Thymus (tissue), 11 donors: Measurements from ENCODE around the gene CCHCR1. TPM values are rescaled to one million over a fixed set of nuclear protein-coding genes. Genes with fewer than 3 reads are reported as not detected.
"Not testable (repeated sequence)": the region's sequence is repeated elsewhere in the genome, so short reads cannot be mapped to it uniquely, and the experiment has no call there.

Experiments
- DNase-seq, 9 donors: peaks; one replicate each; pipeline ENCODE4 v3.0.0-alpha.2; 2013; ENCODE audit warnings: low spot score in 9 of 9, low read depth in 6 of 9, missing footprints in 1 of 9
- H3K27ac ChIP-seq, 2 donors: one replicate each; pipeline ENCODE4 v1.5.1; 2013; ENCODE audit warnings: control low read depth in 1 of 2, low read depth in 1 of 2, low read length in 1 of 2, mild to moderate bottlenecking in 1 of 2, moderate library complexity in 1 of 2
- H3K27me3 ChIP-seq, 2 donors: one replicate each; pipeline ENCODE4 v1.5.1; 2013; ENCODE audit warnings: low read length in 1 of 2; ENCODE audit not compliant: control insufficient read depth in 2 of 2, insufficient read depth in 1 of 2
- H3K36me3 ChIP-seq, 2 donors: one replicate each; pipeline ENCODE4 v1.5.1; 2013; ENCODE audit warnings: low read length in 1 of 2, mild to moderate bottlenecking in 1 of 2, moderate library complexity in 1 of 2; ENCODE audit not compliant: control insufficient read depth in 2 of 2, insufficient read depth in 2 of 2
- H3K4me1 ChIP-seq, 2 donors: one replicate each; pipeline ENCODE4 v1.5.1; 2013; ENCODE audit warnings: low read length in 2 of 2; ENCODE audit not compliant: control insufficient read depth in 2 of 2, insufficient read depth in 2 of 2
- H3K4me3 ChIP-seq, 2 donors: one replicate each; pipeline ENCODE4 v1.5.1; 2013; ENCODE audit warnings: low read length in 2 of 2, control low read depth in 1 of 2, mild to moderate bottlenecking in 1 of 2
- H3K9me3 ChIP-seq, 2 donors: one replicate each; pipeline ENCODE4 v1.5.1; 2013; ENCODE audit warnings: low read length in 1 of 2, mild to moderate bottlenecking in 1 of 2; ENCODE audit not compliant: control insufficient read depth in 2 of 2, insufficient read depth in 1 of 2
- WGBS: extraction: QIAGEN DNeasy Blood & Tissue Kit; methylation state at CpG from one replicate; pipeline ENCODE4 v1.1.7; 2013; 5-methylcytosine and 5-hydroxymethylcytosine counted together
- polyA plus RNA-seq: library from polyadenylated mRNA; stranded (reverse); fragments of 200-250 nt; gene quantifications from one replicate; pipeline ENCODE4 v1.2.3, GENCODE V29; 2013
- total RNA-seq: library from RNA; stranded (reverse); fragments of 120-200 nt; gene quantifications from one replicate; pipeline ENCODE4 v1.2.4, GENCODE V29; 2013
- donor health status: healthy.

The CCHCR1 gene
- total and polyA plus RNA-seq, 2 donors, result 14.2 to 24.5 TPM

DNA sequence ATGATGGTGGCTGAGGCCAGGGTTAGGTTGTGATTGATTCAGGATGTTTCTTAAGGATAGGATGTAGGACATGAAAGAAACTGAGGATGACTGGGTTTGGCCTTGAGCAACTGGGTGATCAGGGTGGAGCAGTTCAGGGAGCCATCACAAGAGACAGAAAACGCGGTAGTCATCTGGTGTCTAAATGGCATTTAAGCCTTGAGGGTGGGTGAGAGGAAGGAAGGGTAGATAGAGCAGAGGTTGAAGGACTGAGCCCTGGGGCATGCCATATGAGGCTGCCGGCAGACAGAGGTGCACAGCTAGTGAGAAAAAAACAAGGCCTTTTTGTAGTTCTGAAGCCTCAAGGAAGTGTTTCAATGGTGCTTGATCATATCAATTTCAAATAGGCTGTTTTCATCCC, 11.0 kb upstream of the CCHCR1 start:
- H3K4me1 ChIP-seq, result no peaks in the 10 kb centered on the region
- no peak overlapping the region for H3K27ac ChIP-seq
- peaks cover 0 to 11% of the 10 kb centered on the region in 2 donors for H3K36me3 ChIP-seq
- DNase-seq, result no peak
- WGBS, result over 99% methylated on average over 3 of the region's 3 CpGs
- H3K27me3 ChIP-seq, result no peaks in the 10 kb centered on the region
- H3K4me3 ChIP-seq, result no peak overlapping the region
- H3K9me3 ChIP-seq, result no peaks in the 10 kb centered on the region

DNA sequence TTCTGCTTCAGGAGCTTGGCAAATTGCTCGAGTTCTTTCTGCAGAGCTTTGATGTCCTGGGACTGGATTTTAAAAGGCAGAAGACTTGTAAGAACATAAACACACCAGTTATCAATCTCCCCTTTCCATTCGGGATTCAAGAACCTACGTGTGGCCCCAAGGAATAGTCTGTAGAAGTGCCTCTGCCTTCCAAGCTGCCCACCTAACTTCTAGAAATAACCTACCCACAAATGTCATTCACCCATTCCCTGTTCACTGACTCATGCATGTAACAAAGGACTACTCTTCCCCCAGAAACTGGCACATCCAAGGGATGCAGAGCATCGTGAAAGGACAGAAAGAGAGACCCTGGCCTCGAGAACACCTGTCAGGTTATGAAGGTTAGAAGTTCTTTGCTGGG, 8.4 kb upstream of the CCHCR1 start:
- peaks cover 16 to 35% of the 10 kb centered on the region in 2 donors for H3K36me3 ChIP-seq

DNA sequence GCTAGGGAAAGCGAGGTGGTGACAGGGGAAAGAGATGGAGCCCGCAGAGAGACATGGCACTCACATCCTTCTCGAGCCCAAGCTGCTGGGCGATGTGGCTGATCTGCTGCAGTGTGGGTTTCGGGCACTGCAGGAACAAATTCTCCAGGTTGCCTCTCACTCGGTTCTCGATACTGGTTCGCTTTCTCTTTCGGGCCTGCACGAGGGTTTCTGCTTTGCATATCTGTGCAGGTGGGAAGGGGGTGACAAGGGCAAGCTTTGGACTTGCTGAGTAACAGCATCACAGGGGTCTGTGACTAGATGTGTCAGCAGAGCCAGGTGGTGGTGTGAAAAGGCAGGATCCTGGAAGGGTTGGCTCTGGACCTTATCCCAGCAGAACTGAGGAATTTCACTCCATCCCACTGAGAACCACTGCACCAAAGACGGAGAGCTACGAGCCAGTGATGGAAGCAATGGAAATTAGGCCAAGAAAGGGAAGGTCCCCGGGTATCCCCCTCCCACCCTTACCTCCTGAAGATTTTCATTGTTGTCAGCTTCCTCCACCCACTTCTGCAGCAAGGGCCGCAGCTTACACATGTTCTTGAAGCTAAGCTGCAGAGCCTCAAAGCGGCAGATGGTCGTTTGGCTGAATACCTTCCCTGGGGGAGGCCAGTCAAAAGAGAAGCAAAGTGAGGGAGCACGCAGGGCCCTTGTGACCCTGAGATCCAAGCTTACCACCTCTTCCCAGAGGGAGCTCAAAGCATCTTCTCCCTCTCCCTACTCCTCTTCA, 7.6 kb upstream of the CCHCR1 start:
- not testable (repeated sequence) for H3K9me3 ChIP-seq, H3K27ac ChIP-seq, H3K4me3 ChIP-seq, DNase-seq, H3K4me1 ChIP-seq, H3K27me3 ChIP-seq
- H3K36me3 ChIP-seq, result peaks cover 16 to 36% of the 10 kb centered on the region in 2 donors
- 96% methylated on average over 17 of the region's 17 CpGs for WGBS

More for the DNA sequence above, 8.4 kb upstream of the CCHCR1 start:
- WGBS, result 77% methylated on average over 5 of the region's 5 CpGs
- Histone ChIP-seq H3K4me1 (no peaks in the 10 kb centered on the region), H3K4me3 (no peak overlapping the region), H3K27ac (no peak overlapping the region), H3K27me3 (no peaks in the 10 kb centered on the region), H3K9me3 (no peaks in the 10 kb centered on the region)
- no peak for DNase-seq

DNA sequence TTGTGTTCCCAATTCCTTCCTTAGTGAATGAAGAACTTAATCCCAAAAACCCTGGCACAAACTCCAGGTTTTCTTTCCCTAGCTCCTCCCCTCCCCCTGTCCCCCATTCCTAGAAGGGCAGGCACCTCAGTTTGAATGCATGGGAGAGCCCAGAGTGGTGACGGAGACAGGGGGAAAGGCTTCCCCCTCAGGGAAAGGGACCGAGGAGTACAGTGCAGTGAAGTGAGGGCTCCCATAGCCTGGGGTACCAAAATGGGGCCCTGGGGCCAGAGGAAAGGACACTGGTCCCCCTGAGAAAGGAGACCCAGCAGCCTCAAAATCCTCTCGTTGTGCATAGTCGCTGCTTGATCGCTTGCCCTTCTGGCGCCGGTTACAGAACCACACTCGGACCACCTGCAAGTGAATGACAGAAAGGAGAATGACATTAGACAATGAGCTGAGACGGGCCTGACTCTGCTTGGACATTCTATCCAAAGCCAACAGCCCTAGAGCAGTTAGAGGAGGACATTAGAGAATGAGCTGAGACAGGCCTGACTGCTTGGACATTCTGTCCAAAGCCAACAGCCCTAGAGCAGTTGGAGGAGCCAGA, 7.0 kb upstream of the CCHCR1 start:
- DNase-seq, H3K4me3 ChIP-seq, H3K4me1 ChIP-seq, H3K9me3 ChIP-seq, H3K27ac ChIP-seq, H3K27me3 ChIP-seq: not testable (repeated sequence)
- 96% methylated on average over 7 of the region's 9 CpGs for WGBS
- H3K36me3 ChIP-seq, result peaks cover 16 to 36% of the 10 kb centered on the region in 2 donors

DNA sequence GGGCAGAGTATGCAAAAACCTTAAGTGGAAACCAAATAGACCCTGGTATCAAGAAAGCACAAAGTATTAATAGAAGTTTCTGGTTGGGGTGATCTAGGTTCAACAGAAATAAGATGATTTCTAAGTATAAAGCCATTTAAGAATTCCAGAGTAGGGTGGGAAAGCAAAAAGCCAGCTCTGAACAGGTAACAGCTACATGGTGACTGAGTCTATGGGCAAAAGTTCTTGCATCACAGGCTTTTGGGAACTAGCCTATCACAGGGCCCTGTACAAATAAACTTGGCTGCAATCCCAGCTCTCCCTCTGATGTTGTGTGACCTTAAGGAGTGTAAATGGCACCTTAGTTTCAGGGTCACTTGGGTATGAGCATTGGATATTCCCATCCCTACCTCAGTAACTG, 6.3 kb upstream of the CCHCR1 start:
- H3K9me3 ChIP-seq, result no peaks in the 10 kb centered on the region
- H3K27ac ChIP-seq, result no peak overlapping the region
- H3K36me3 ChIP-seq, result peaks cover 16 to 36% of the 10 kb centered on the region in 2 donors
- no peak overlapping the region for H3K4me3 ChIP-seq
- no peak for DNase-seq
- H3K4me1 ChIP-seq, result peaks cover 8 to 10% of the 10 kb centered on the region in 2 donors
- H3K27me3 ChIP-seq, result no peaks in the 10 kb centered on the region

GRCh38 chr6:31162463-31163165, 5.0 kb upstream of the CCHCR1 start:
- Histone ChIP-seq H3K4me3 (no peak overlapping the region), H3K36me3 (peaks cover 16 to 36% of the 10 kb centered on the region in 2 donors), H3K9me3 (no peaks in the 10 kb centered on the region), H3K27ac (no peak overlapping the region), H3K27me3 (no peaks in the 10 kb centered on the region), H3K4me1 (peaks cover 8 to 12% of the 10 kb centered on the region in 2 donors)
- no peak for DNase-seq
- WGBS, result 98% methylated on average over 13 of the region's 13 CpGs

DNA sequence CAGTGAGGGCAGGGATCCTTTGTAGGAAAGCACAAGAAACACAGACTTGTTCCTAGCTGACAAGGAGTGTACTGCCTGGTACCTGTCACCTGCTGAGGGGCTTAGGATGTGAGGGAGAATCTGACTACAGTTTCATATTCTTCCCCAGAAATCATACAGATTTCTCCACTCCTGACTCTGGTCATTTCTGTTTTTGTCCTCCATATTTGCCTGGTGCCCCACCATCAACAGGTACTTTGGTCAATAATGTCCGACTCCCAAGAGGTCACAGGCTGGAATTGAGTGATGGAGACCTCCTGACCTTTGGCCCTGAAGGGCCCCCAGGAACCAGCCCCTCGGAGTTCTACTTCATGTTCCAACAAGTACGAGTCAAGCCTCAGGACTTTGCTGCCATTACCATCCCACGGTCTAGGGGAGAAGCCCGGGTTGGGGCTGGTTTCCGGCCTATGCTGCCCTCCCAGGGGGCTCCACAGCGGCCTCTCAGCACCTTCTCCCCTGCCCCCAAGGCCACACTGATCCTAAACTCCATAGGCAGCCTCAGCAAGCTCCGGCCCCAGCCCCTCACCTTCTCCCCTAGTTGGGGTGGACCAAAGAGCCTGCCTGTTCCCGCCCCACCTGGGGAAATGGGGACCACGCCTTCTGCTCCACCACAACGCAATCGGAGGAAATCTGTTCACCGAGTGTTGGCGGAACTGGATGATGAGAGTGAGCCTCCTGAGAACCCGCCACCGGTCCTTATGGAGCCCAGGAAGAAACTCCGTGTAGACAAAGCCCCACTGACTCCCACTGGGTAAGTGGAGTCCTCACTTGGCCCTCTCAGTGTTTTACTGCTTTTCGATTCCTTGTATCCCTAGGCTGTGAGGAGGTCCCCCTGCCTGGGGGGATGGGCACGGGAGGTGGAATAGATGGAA, 3.9 kb upstream of the CCHCR1 start:
- Histone ChIP-seq H3K9me3 (no peaks in the 10 kb centered on the region), H3K36me3 (peaks cover 16 to 36% of the 10 kb centered on the region in 2 donors), H3K4me3 (no peak overlapping the region), H3K4me1 (peaks cover 13 to 20% of the 10 kb centered on the region in 2 donors), H3K27me3 (no peaks in the 10 kb centered on the region), H3K27ac (no peak overlapping the region)
- 98% methylated on average over 19 of the region's 19 CpGs for WGBS
- no peak for DNase-seq

DNA sequence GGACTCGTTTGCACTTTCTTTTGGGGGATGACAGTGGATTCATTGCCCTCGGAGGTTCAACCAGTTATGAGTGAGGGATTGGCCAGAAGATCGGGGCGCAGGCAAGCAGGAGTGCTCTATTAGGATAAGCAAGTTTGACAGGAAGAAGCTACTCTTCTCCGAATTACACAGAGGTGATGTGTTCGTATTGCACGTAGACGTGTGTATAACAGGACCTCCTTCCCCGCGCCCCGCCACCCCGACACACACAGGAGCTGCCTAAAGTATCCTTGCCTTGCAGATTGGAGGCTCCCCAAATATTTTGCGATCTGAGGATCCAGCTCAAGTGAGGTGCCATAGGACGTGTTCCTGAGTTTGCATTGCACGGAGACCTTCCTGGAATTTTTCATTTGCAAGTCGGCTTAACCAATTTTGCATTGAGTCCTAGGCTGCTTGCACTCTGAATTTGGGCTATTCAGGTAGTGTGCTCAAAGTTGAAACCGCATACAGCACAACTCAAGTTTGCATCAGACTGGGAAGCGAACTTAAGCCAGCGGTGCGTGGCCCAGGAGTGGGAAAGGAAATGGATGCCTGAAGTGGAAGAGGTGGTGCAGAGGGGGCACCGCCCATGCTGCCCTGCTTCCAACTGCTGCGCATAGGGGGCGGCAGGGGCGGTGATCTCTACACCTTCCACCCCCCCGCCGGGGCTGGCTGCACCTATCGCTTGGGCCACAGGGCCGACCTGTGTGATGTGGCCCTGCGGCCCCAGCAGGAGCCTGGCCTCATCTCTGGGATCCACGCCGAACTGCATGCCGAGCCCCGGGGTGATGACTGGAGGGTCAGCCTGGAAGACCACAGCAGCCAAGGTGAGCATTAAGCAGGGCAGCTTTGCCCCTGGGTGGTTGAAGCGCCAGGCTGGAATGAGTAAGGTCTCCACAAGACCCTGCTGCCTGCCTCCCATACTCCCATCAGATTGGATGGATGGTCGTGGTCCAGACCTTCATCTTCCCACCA, 1.6 kb upstream of the CCHCR1 start:
- peak overlapping the region in 1 of 2 donors; percentile 63 for H3K27ac ChIP-seq

More for the DNA sequence above, 1.6 kb upstream of the CCHCR1 start:
- no peaks in the 10 kb centered on the region for H3K9me3 ChIP-seq
- no peaks in the 10 kb centered on the region for H3K27me3 ChIP-seq
- WGBS, result 28% methylated on average over 35 of the region's 35 CpGs
- peak in 4 of 9 donors; percentile 10 to 26 (median 12) for DNase-seq
- peak overlapping the region; percentile 61 to 82 for H3K4me3 ChIP-seq
- H3K36me3 ChIP-seq, result peaks cover 22 to 35% of the 10 kb centered on the region in 2 donors
- peaks cover 13 to 20% of the 10 kb centered on the region in 2 donors for H3K4me1 ChIP-seq
